HG02840 (cell line): ENCODE results near the gene GRB14.
"Not testable (repeated sequence)": the region's sequence is repeated elsewhere in the genome, so short reads cannot be mapped to it uniquely, and the experiment has no call there.

Experiments
- ATAC-seq: cut with Tn5 transposase; IDR thresholded peaks from one replicate; pipeline ENCODE4 v1.9.1; 2021; ENCODE audit warnings: mild to moderate bottlenecking, moderate library complexity, moderate number of reproducible peaks; ENCODE audit not compliant: unreplicated experiment, low FRiP score

GRB14 gene

GRCh38 chr2:164620873-164621763, at the start of gene GRB14:
Gene GRB14, minus strand, starts transcription at chr2:164621482. Its CDS starts 173 bp downstream, at chr2:164621309.
- ATAC-seq, result no peak

DNA sequence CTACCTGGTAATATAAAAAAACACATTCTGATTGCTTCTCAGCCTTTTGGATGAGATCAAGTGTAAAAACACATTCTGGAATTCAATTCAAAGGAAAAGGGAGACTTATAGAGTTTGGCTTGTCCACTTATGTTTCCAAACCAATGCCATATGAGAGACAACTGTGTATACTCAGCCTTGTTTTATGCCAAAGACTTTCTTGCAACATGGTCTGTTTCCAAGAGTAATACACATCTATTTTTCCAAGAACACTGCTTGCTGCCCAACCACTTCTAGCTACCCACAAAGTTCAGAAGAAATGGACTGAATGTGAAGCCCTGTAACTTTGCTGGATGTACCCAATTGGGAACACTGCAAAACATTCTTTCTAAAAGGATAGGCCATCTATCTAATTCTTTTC, 48.0 kb upstream of the GRB14 start:
- no peak for ATAC-seq

GRCh38 chr2:164667566-164667965, 46.3 kb upstream of the GRB14 start:
- ATAC-seq, result no peak

DNA sequence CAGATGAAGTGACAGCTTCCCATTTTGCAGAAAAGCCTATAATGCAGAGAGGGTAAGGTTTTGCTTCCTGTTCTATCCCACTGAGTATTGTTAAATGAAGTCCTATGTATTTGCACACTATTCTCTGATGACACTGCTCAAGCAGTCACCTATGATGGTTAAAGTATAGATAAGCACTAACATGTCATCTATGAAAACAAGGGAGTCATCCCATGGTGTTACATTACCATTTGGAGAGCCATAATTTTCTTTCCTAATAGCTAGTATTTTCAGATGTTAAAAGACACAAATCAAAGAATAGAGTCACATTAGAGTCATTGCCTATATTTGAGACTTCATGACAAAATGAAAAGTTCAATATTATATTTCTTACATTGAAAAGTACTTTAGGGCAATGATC, 42.8 kb upstream of the GRB14 start:
- no peak for ATAC-seq

- no peak for ATAC-seq
Observed at GRCh38 chr2:164662868-164663631, 41.8 kb upstream of the GRB14 start.

GRCh38 chr2:164662066-164662465, 40.8 kb upstream of the GRB14 start:
- no peak for ATAC-seq

GRCh38 chr2:164661349-164661748, 40.1 kb upstream of the GRB14 start:
- ATAC-seq, result no peak

DNA sequence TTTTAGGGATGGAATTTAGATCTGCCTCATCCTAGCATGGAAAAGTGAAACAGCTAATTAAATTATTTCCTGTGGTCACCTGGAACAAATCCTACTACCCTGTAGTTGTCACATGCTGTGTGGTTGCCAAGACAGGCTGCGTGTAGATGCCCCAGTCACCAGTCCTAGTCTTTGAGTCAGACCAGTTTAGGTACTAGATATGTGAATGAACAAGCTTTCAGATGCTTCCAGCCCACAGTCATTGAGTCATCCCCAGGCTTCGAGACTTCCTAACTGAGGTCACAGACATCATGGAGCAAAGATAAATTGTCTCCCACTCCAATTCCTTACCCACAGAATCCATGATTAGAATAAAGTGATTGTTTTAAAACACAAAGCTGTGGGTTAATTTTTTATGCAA, 35.8 kb upstream of the GRB14 start:
- no peak for ATAC-seq

DNA sequence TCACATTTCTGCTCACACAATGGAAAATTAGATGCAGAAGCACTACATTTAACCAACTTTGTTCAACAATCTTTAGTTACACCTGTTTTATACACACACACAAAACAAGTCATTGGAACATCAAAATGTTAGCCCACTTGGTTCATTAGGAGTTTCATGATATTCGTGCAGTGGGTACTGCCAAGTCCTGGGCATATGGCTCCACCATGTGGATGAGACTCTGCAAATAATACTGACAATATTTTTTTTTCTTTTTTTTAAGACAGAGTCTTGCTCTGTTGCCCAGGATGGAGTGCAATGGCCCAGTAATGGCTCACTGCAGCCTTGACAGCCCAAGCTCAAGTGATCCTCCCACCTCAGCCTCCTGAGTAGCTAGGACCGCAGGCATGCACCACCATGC, 34.5 kb upstream of the GRB14 start:
- no peak for ATAC-seq

DNA sequence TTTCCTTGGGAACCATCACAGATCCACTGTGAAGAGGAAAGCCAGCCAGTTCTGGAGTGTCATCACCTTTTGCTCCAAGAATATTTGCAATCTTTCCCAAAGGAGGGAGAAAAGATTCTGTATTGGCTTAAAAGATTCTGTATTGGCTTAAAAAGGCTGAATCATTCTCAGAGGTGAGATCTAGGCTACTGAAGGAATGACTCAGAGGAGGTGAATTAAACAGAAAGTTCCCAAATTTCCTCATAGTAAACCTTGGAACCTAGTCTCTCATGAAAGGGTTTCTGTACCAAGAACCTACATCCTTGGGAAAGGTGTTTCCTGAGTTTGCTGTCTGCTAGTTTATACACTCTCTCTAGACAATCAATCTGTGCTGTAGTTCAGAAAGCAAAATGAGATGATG, 34.1 kb upstream of the GRB14 start:
- ATAC-seq, result no peak

DNA sequence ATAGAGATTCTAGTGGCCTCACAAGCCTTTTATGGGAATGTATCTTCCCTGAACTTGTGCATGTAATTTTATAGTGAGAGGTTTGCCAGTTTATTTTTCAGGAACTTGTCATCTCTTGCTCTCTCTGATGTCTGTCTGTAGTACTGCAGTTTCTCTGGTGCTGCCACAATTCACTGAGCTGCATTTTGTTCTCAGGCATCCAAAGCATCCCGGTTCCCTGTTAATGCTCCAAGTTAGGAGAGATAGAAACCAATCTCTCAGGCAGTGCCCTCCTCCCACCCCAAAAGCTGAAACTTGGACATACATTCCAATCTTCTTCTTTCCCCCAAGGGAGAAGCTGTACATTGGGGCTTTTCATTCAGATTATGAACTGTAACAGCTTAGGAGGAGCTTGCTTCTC, 30.1 kb upstream of the GRB14 start:
- ATAC-seq, result no peak

DNA sequence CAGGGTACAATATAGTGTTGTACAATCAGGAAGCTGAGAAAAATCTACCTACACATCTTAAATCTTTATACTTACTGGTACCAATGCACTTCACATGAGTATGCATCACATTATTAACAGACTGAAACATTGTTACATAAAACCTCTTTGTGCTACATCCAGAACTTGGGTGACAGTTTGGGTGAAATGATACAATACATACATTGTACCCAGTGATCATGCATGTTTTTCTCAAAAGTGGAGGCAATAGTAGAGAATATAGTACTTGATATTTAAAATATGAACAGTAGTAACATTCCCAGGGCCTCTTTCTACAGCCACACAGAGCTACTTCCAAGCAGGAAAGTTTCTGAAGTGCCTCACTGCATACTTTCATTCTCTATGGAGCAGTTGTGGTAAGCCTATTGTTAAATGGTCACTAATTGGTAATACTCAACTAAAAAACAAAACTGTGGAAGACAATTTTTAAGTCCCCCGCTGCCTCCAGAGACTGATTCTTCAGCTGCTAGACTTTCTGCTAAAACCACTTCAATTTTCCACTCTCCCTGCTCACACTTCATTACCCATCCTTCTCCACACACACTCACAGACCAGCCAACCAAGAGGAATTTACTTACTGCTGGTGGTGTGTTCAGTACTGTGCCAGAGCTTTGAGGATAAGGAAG, 22.9 kb upstream of the GRB14 start:
- ATAC-seq, result no peak

- no peak for ATAC-seq
Observed at GRCh38 chr2:164642946-164643555, 21.8 kb upstream of the GRB14 start.

DNA sequence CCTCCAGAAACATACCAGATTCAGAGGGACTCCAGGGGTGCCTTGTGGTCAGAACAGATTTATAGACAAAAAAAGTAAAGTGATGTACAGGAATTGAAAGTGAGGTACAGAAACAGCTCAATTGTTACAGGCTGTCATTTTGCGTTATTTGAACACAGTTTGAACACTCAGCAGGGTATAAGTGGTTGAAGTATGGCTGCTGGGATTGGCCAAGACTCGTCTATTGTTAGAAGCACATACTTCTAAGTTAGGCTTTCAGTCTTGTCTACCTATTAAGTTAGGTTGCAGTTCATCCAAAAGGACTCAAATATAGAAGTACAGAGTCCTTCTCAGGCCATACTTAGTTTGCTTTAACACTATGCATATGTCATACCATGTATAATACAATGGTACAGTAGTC, 21.0 kb upstream of the GRB14 start:
- no peak for ATAC-seq

DNA sequence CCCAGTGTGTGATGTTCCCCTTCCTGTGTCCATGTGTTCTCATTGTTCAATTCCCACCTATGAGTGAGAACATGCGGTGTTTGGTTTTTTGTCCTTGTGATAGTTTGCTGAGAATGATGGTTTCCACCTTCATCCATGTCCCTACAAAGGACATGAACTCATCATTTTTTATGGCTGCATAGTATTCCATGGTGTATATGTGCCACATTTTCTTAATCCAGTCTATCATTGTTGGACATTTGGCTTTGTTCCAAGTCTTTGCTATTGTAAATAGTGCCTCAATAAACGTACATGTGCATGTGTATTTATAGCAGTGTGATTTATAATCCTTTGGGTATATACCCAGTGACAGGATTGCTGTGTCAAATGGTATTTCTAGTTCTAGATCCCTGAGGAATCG, 7.0 kb upstream of the GRB14 start:
- ATAC-seq, result not testable (repeated sequence)

DNA sequence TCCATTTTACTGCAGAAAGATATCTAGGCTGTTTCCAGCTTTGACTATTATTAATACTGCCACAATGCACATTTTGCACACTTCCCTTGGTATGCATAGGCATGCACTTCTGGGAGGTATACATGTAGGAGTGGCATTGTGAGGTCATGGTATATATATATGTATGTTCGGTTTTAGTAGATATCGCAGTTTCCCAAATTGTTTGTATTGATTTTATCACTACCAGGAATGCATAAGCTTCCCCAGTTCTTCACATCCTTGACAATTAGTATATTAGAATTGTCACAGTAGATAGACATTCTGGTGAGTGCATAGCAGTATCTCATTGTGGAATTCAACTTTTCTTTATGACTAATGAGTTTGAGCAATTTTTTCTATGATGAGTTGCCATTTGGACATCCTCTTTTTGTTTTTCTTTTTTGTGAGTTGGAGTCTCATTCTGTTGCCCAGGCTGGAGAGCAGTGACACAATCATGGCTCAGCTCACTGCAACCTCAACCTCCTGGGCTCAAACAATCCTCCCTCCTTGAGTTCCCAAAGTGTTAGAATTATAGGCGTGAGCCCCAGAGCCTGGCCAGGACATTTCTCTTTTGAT, 4.2 kb upstream of the GRB14 start:
- ATAC-seq, result no peak

DNA sequence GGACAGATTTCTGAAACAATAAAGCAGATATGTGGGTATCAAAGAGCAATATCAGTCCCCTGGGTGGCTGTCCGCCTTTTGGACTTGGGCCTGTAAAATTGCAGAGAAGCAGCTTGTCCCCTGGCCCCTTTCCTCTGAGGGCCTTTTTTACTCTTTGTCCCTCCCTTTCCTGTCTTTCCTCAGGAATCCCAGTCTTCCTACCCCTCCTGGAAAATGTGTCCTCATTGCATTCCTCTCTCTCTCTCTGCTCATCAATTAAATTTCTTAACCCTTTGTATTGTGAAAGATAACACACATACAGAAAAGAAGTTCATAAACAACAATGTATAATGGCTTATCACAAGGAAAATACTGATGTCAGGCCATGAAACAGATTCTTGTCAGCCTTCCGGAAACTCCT, 3.0 kb upstream of the GRB14 start:
- no peak for ATAC-seq

- ATAC-seq, result no peak
Observed at GRCh38 chr2:164622338-164623106, 1.2 kb upstream of the GRB14 start.

DNA sequence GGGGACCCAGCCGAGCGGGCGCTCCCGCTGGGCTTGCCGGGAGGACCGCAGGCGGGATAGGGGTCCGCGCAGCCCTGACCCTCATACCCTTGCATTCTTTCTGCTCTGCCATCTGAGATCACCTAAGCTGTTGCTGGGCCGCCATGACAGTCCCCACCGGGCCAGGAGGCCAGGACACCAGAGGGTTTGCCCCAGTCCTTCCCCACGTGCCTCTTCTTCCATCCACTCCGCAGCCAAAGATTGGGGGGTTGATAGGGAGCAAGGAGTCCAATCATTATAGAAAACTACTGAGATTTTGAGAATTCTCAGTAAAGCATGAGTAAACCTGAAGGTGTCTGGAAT, 453 bp upstream of the GRB14 start:
- no peak for ATAC-seq

GRCh38 chr2:164620457-164620856, 825 bp downstream of the GRB14 start:
- ATAC-seq, result no peak
